Measurements from ENCODE around the gene LGALS3. TPM values are rescaled to one million over a fixed set of nuclear protein-coding genes. Genes with fewer than 3 reads are reported as not detected.

Gene LGALS3
- total RNA-seq, 2 experiments from 2014 or later, result 88.3 to 138 TPM

- H3K4me1 Mint-ChIP-seq, result peaks cover 56% of the 10 kb centered on the region
- CTCF ChIA-PET, result interaction anchor here (0.8 to 1.2 kb wide), 3 partner anchors 11 to 52 kb away, joined by 3 read pairs; no protein-coding TSS in a partner anchor
- no peak for ATAC-seq
- H3K4me3 Mint-ChIP-seq, result no peak overlapping the region
- peaks cover 93% of the 10 kb centered on the region for H3K36me3 Mint-ChIP-seq
- no peak for DNase-seq
- peaks cover 9% of the 10 kb centered on the region for H3K9me3 Mint-ChIP-seq (ENCODE audit: low read depth)
- H3K27me3 Mint-ChIP-seq, result no peaks in the 10 kb centered on the region
- no peak overlapping the region for H3K27ac Mint-ChIP-seq
Measured at GRCh38 chr14:55141825-55142224, 12.8 kb downstream of the LGALS3 start.

- ATAC-seq (no peak), DNase-seq (no peak)
- Mint-ChIP-seq H3K27ac (peak overlapping the region; percentile 52), H3K9me3 (ENCODE audit: low read depth) (peaks cover 9% of the 10 kb centered on the region), H3K4me1 (peaks cover 55% of the 10 kb centered on the region), H3K36me3 (peaks cover 92% of the 10 kb centered on the region), H3K27me3 (no peaks in the 10 kb centered on the region), H3K4me3 (no peak overlapping the region)
- CTCF ChIA-PET, result interaction anchor here (0.8 to 1.2 kb wide), 3 partner anchors 11 to 53 kb away, joined by 3 read pairs; no protein-coding TSS in a partner anchor
Measured at GRCh38 chr14:55142466-55142865, 13.4 kb downstream of the LGALS3 start.

- CTCF ChIA-PET, result interaction anchor here (1.1 to 3.1 kb wide), 4 partner anchors 14 to 95 kb away, joined by 3 to 15 read pairs (median 10); partner anchors contain the start of gene MAPK1IP1L
- Mint-ChIP-seq H3K27ac (no peak overlapping the region), H3K27me3 (no peaks in the 10 kb centered on the region), H3K9me3 (ENCODE audit: low read depth) (peaks cover 9% of the 10 kb centered on the region), H3K4me3 (no peak overlapping the region), H3K36me3 (peaks cover 83% of the 10 kb centered on the region), H3K4me1 (peaks cover 44% of the 10 kb centered on the region)
- DNase-seq (no peak), ATAC-seq (no peak)
Measured at GRCh38 chr14:55146425-55146824, 17.4 kb downstream of the LGALS3 start.

GRCh38 chr14:55151601-55152000 lies 22.5 kb downstream of the LGALS3 start:
- Mint-ChIP-seq H3K27me3 (no peaks in the 10 kb centered on the region), H3K4me3 (no peak overlapping the region), H3K36me3 (peaks cover 71% of the 10 kb centered on the region), H3K27ac (no peak overlapping the region), H3K9me3 (ENCODE audit: low read depth) (no peaks in the 10 kb centered on the region), H3K4me1 (peaks cover 4% of the 10 kb centered on the region)
- CTCF ChIA-PET, result interaction anchor here (1.5 kb wide), 1 partner anchor 9 kb away, joined by 6 read pairs; no protein-coding TSS in a partner anchor
- ATAC-seq (no peak), DNase-seq (no peak)

- Mint-ChIP-seq H3K4me1 (peaks cover 4% of the 10 kb centered on the region), H3K4me3 (no peak overlapping the region), H3K9me3 (ENCODE audit: low read depth) (no peaks in the 10 kb centered on the region), H3K27ac (no peak overlapping the region), H3K36me3 (peaks cover 72% of the 10 kb centered on the region), H3K27me3 (no peaks in the 10 kb centered on the region)
- ATAC-seq, result no peak
- DNase-seq, result no peak
- CTCF ChIA-PET, result interaction anchor here (1.1 to 1.5 kb wide), 4 partner anchors 9 to 63 kb away, joined by 3 to 8 read pairs (median 5); no protein-coding TSS in a partner anchor
Measured at GRCh38 chr14:55152052-55152753, 23.2 kb downstream of the LGALS3 start.

- no peak for ATAC-seq
- no peak overlapping the region for H3K4me3 Mint-ChIP-seq
- no peaks in the 10 kb centered on the region for H3K9me3 Mint-ChIP-seq (ENCODE audit: low read depth)
- H3K27me3 Mint-ChIP-seq, result no peaks in the 10 kb centered on the region
- peaks cover 11% of the 10 kb centered on the region for H3K4me1 Mint-ChIP-seq
- CTCF ChIA-PET, result no interaction called here
- peaks cover 72% of the 10 kb centered on the region for H3K36me3 Mint-ChIP-seq
- H3K27ac Mint-ChIP-seq, result no peak overlapping the region
- no peak for DNase-seq
Measured at GRCh38 chr14:55153951-55154350, 24.9 kb downstream of the LGALS3 start.

GRCh38 chr14:55157080-55157479 lies 28.0 kb downstream of the LGALS3 start:
- no peaks in the 10 kb centered on the region for H3K27me3 Mint-ChIP-seq
- peaks cover 19% of the 10 kb centered on the region for H3K4me1 Mint-ChIP-seq
- DNase-seq, result no peak
- no peak overlapping the region for H3K27ac Mint-ChIP-seq
- no peak overlapping the region for H3K4me3 Mint-ChIP-seq
- ATAC-seq, result no peak
- CTCF ChIA-PET, result interaction anchor here (0.9 to 2.4 kb wide), 4 partner anchors 53 to 106 kb away, joined by 3 to 21 read pairs (median 5); partner anchors contain the start of gene MAPK1IP1L
- peaks cover 63% of the 10 kb centered on the region for H3K36me3 Mint-ChIP-seq
- no peaks in the 10 kb centered on the region for H3K9me3 Mint-ChIP-seq (ENCODE audit: low read depth)

- peaks cover 19% of the 10 kb centered on the region for H3K4me1 Mint-ChIP-seq
- H3K9me3 Mint-ChIP-seq (ENCODE audit: low read depth), result no peaks in the 10 kb centered on the region
- CTCF ChIA-PET, result interaction anchor here (0.9 to 3.3 kb wide), 5 partner anchors 12 to 107 kb away, joined by 3 to 54 read pairs (median 15); partner anchors contain the start of gene MAPK1IP1L
- H3K4me3 Mint-ChIP-seq, result no peak overlapping the region
- H3K36me3 Mint-ChIP-seq, result peaks cover 63% of the 10 kb centered on the region
- H3K27ac Mint-ChIP-seq, result no peak overlapping the region
- no peaks in the 10 kb centered on the region for H3K27me3 Mint-ChIP-seq
- no peak for DNase-seq
- no peak for ATAC-seq
Measured at GRCh38 chr14:55158412-55158811, 29.4 kb downstream of the LGALS3 start.

- Mint-ChIP-seq H3K36me3 (peaks cover 63% of the 10 kb centered on the region), H3K9me3 (ENCODE audit: low read depth) (no peaks in the 10 kb centered on the region), H3K27ac (no peak overlapping the region), H3K27me3 (no peaks in the 10 kb centered on the region), H3K4me3 (no peak overlapping the region), H3K4me1 (peaks cover 19% of the 10 kb centered on the region)
- CTCF ChIA-PET, result interaction anchor here (0.6 to 3.3 kb wide), 19 partner anchors 8 to 159 kb away, joined by 3 to 54 read pairs (median 5); partner anchors contain the start of genes LGALS3 and MAPK1IP1L
- peak; percentile 45 for ATAC-seq
- no peak for DNase-seq
Measured at GRCh38 chr14:55160989-55161388, 31.9 kb downstream of the LGALS3 start.

- H3K27me3 Mint-ChIP-seq, result no peaks in the 10 kb centered on the region
- H3K27ac Mint-ChIP-seq, result no peak overlapping the region
- H3K4me1 Mint-ChIP-seq, result peaks cover 2% of the 10 kb centered on the region
- CTCF ChIA-PET, result interaction anchor here (1.0 to 1.2 kb wide), 2 partner anchors 39 to 76 kb away, joined by 3 to 5 read pairs; no protein-coding TSS in a partner anchor
- DNase-seq, result no peak
- ATAC-seq, result no peak
- no peak overlapping the region for H3K4me3 Mint-ChIP-seq
- peaks cover 51% of the 10 kb centered on the region for H3K36me3 Mint-ChIP-seq
- no peaks in the 10 kb centered on the region for H3K9me3 Mint-ChIP-seq (ENCODE audit: low read depth)
Measured at GRCh38 chr14:55170526-55170925, 41.5 kb downstream of the LGALS3 start.

GRCh38 chr14:55180006-55180405 lies 51.0 kb downstream of the LGALS3 start:
- Mint-ChIP-seq H3K4me3 (no peak overlapping the region), H3K27me3 (no peaks in the 10 kb centered on the region), H3K4me1 (peaks cover 23% of the 10 kb centered on the region), H3K9me3 (ENCODE audit: low read depth) (no peaks in the 10 kb centered on the region), H3K36me3 (peaks cover 59% of the 10 kb centered on the region), H3K27ac (no peak overlapping the region)
- no peak for DNase-seq
- ATAC-seq, result no peak
- CTCF ChIA-PET, result interaction anchor here (0.6 to 0.9 kb wide), 2 partner anchors 90 to 105 kb away, joined by 3 to 4 read pairs; no protein-coding TSS in a partner anchor

GRCh38 chr14:55180434-55180833 lies 51.4 kb downstream of the LGALS3 start:
- no peak overlapping the region for H3K4me3 Mint-ChIP-seq
- no peaks in the 10 kb centered on the region for H3K27me3 Mint-ChIP-seq
- peaks cover 23% of the 10 kb centered on the region for H3K4me1 Mint-ChIP-seq
- no peak for DNase-seq
- H3K27ac Mint-ChIP-seq, result peak overlapping the region; percentile 65
- no peaks in the 10 kb centered on the region for H3K9me3 Mint-ChIP-seq (ENCODE audit: low read depth)
- peaks cover 59% of the 10 kb centered on the region for H3K36me3 Mint-ChIP-seq
- CTCF ChIA-PET, result interaction anchor here (0.9 to 1.3 kb wide), 2 partner anchors 43 to 106 kb away, joined by 3 to 4 read pairs; no protein-coding TSS in a partner anchor
- no peak for ATAC-seq

- Mint-ChIP-seq H3K27ac (no peak overlapping the region), H3K4me1 (peaks cover 38% of the 10 kb centered on the region), H3K27me3 (no peaks in the 10 kb centered on the region), H3K4me3 (peak overlapping the region; percentile 94), H3K36me3 (peaks cover 39% of the 10 kb centered on the region), H3K9me3 (ENCODE audit: low read depth) (no peaks in the 10 kb centered on the region)
- DNase-seq, result no peak
- no peak for ATAC-seq
- CTCF ChIA-PET, result no interaction called here
Measured at GRCh38 chr14:55188686-55189295, 59.7 kb downstream of the LGALS3 start.
